Stimulated activated CD4-positive, alpha-beta T cell treated with anti-CD3 and anti-CD28 coated beads, Interleukin-1b, Interleukin-23, amount 100 ng/mL, for 4 hours (primary cell): Measurements from ENCODE around the gene FBXW10.
"Not testable (repeated sequence)": the region's sequence is repeated elsewhere in the genome, so short reads cannot be mapped to it uniquely, and the experiment has no call there.

Source experiments
- DNase-seq, 2 donors: peaks; one replicate each; pipeline ENCODE4 v3.0.0-alpha.2; 2020; ENCODE audit warnings: low read depth in 2 of 2

FBXW10 gene

DNA sequence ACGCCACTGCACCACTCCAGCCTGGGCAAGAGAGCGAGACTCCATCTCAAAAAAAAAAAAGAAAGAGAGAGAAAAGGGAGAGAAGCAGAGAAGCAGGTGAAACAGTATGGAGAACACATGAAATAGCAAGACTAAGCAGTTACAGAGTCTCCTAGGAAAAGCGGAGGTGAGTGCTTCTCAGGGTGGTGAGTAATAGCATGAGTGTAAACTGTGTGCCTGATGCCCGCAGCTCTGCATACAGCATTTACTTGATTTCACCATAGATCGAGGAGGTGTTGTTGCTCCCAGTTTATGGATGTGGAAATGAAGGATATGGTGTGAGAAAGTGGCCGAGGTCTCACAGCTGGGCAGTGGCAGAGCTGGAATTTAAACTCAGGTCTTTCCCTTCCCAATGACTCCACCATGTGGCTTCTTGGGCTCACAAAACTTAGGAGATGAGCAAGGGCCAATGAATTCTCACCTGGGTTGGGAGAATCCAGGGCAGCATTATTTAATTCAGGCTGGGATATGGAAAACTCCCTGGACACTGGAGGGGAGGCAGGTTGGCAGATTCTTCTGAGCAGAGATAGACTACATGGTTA is 10.1 kb downstream of the FBXW10 start:
- not testable (repeated sequence) for DNase-seq

DNA sequence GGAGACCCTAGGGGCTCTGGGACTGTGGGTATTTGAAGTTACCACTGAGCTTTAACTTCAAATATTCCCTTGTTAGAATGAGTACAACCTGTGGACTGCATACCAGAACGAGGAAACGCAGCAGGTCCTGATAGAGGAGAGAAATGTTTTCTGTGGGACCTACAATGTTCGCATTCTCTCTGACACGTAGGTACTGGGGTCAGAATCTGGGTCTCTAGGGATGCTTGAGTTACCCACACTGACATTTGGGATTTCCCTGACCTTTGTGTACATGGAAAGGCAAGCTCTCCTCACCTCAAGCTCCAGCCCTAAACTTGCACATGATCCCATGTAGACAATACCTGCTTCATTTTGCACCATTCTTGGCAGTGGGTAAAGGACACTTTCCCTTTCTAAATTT is 12.1 kb downstream of the FBXW10 start:
- not testable (repeated sequence) for DNase-seq

DNA sequence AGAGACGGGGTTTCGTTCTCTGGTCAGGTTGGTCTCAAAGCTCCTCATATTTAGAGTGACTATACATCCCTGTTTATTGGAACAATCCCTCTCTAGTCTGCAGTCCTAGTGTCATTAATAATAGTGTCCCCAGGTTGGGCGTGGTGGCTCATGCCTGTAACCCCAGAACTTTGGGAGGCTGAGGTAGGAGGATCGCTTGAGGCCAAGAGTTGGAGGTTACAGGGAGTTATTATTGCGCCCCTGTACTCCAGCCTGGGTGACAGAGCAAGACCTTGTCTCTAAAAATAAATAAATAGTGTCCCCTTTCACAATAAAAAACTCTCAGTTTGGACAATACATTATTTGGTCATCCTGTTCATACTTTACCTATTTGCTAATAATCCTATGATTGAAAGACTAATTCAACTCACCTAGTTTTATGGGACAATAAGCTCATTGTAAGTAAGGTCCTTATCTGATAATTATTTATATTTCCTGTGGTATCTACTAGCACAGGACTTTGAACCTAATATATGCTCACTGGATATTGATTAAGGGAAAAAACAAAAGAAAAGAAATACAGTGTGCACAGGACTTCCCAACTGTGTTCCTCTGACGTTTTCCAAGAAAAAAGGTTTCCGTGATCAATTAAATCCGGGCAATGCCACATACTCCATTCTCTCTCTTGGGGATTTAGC is 13.7 kb downstream of the FBXW10 start:
- not testable (repeated sequence) for DNase-seq

DNA sequence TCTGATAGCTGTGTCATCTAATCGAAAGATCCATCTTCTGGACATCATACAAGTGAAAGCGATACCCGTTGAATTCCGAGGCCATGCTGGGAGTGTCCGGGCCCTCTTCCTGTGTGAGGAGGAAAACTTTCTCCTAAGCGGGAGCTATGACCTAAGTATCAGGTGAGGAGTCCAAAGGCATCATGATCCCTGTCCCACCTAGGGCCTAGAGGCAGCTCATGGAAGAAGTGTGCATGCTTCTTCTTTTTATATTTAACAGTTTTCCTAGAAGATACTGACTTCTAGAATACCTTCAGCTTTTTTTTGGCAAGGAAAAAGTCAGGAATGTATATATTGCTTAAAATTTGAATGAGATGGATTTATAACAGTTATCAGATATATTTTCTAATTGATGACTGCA is 14.5 kb downstream of the FBXW10 start:
- DNase-seq = not testable (repeated sequence)

DNA sequence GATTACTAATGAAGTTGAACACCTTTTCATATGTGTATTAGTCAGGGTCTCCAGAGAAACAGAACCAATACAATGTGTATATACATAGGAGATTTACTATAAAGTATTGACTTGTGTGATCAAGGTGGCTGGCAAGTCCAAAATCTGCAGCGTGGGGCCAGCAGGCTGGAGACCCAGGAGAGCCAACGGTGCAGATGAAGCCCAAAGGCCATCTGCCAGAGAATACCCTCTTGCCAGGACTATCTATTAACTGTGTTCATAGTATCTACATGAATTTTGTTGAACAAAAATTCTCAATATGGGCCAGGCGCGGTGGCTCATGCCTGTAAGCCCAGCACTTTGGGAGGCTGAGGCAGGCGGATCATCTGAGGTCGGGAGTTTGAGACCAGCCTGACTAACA is 16.4 kb downstream of the FBXW10 start:
- not testable (repeated sequence) for DNase-seq

DNA sequence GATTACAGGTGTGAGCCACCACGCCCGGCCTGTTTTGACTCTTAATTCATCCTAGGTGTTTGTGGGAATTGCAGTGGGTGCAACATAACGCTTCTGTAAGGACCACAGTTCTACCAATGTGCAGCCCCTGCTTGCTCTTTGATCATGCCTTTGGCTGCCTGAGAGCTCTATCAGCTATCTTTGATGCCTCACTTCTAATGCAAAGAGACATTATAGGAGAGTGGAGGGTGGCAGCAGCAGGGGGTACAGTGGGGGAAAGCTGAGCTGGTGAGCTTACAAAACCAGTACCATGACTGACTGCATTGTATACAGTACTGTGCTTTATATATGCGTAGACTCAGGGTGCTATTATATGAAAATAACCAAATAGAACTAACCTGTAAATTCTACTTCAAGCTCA is 26.7 kb downstream of the FBXW10 start:
- DNase-seq = not testable (repeated sequence)

DNA sequence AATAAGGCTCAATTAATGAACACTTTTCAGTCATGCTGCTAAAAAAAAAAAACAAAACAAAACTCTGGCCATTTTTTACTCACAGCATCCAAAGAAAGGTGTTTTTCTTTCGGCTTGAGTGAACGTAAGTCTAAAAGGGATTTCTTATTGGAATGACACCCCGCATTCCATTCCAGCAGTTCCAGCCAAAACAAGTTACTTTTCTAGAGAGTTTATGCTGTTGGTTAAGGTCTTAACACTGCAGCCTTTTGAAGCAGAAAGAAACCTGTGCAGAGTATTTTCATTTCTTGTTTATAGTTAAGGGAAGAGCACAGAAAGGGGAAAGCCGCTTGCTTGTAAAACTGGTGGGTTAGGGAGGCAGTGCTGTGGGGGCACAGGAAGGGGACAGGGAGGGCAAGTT is 27.2 kb downstream of the FBXW10 start:
- not testable (repeated sequence) for DNase-seq

DNA sequence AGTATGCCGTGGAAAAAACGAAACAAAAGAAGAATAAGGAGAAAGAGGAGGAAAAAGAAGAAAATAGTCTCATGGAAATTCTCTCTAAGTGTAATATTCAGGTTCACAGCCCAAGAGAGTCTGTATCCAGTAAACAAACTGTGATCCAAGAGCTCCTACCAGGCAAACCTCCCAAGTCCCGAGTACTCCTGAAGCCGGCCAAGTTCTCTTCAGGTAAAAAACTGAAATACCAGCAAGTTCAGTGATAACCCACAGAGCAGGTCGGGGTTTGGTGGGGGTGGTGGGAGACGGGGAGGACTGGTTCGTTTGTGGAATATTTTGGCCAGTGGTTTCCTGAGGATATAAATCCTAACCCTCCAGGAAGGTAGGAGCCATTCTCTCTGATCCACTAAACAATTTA is 28.6 kb downstream of the FBXW10 start:
- DNase-seq = no peak

DNA sequence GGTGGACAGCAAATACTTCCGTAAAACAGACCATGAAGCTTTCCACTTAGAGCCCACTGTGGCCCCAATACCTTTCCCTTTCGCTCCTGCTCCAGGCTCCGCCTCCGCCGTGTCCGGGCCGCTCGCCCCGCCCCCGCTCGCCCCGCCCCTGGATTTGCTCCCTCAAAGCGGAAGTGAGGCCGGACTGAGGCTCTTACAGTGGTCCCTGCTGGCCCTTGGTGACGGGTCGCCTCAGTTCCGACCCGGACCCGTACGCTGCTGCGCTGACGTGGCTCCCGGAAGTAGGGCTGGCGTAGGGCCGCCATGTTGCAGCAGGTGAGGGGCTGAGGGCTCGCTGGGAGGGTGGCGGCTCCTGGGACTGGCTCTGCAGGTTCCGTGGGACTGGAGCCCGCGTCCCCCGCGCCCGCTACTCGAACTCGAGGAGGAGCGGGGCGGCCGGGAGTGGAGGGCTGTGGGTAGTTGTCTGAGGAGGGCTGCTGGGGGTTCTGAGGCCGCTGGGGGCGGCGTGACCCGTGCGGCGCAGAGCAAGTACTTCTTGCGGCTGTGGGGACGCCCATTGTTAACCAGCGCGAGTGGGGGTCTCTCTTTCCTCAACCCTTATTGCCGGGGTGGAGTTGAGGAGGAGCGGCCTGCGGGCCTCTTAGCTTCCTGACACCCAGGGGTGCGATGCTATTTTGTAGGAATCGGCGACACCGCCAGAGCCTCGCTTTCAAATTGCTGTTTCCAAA is 37.3 kb downstream of the FBXW10 start, which contains the start of gene TVP23B:
TVP23B (plus strand) TSS at position 193 of the 728 bp plus-strand sequence; CDS start at position 304, 111 bp downstream.
- DNase-seq = peak; percentile 92 to 97

DNA sequence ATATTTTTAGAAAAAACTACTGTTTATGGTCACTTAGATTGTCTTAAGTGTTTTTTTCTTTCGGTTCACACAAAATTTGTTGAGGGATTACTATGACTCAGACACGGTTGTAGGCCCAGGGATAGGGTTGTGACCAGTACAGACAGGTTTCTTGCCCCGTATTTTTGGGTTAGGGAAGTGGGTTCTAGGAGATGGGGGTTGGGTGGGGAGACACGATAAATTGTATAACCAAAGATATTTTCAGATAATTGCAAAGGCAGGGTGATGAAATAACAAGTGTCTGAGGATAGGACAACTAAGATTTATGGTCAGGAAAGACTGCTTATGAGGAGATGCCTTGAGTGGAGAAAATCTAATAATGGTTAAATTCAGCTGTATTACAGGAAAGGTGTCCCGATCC is 38.0 kb downstream of the FBXW10 start:
- DNase-seq = not testable (repeated sequence)

DNA sequence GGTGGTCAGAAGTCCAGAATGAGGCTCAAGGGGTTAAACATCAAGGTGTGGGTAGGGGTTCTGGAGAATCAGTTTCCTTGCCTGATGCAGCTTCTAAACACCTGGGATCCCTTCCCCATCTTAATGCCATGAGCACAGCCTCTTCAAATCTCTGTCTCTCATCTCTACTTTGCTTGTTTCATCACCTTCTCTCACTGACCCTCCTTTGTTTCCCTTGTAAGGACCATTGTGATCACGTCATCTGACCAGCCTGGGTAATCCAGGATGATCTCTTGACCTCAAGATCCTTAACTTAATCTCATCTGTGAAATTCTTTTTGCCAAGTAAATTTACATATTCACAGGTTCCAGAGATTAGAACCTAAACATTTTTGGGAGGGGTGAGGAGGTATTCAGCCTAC is 42.1 kb downstream of the FBXW10 start:
- DNase-seq = not testable (repeated sequence)

DNA sequence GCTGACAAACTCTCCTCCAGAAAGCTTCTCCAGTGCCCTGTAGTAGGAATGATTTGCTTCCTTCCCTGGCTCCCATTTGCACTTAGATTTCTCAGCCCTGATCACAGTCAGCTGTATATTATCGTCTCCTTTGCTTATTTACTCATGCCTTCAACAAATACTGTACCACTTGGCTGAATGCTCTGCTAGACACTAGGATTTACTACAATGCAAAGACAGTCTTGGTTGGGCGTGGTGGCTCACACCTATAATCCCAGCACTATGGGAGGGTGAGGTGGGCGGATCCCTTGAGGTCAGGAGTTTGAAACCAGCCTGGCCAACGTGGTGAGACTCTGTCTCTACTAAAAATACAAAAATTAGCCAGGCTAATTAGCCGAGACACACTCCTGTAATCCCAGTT is 43.0 kb downstream of the FBXW10 start:
- DNase-seq = not testable (repeated sequence)

DNA sequence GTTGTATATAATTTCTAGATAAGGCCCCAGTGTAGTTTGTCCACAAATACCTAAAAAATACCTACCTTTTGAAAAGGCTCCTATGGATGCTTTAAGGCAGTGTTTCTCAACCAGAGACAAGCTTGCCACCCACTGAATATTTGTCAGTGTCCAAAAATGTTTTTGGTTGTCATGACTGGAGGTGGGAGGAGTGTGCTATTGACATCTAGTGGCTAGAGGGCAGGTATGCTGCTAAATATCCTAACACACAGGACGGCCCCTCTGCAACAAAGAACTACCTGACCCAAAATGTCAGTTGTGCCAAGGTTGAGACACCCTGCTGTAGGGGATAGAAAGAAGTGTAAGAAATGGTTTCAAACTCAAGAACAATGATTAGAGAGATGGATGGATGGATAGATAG is 47.5 kb downstream of the FBXW10 start:
- DNase-seq = not testable (repeated sequence)

DNA sequence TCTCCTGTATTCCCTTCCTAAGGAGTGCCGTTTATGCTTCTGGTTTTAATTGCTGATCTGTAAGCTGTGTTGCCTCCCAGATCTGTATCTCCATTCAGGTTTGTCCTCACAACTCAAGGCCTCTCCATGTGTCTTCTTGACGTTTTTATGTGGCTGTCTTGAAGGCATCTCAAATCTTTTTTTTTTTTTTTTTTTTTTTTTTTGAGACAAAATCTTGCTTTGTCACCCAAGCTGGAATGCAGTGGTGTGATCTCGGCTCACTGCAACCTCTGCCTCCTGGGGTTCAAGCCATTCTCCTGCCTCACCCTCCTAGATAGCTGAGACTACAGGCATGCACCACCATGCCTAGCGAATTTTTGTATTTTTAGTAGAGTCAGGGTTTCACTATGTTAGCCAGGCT is 51.0 kb downstream of the FBXW10 start:
- not testable (repeated sequence) for DNase-seq

DNA sequence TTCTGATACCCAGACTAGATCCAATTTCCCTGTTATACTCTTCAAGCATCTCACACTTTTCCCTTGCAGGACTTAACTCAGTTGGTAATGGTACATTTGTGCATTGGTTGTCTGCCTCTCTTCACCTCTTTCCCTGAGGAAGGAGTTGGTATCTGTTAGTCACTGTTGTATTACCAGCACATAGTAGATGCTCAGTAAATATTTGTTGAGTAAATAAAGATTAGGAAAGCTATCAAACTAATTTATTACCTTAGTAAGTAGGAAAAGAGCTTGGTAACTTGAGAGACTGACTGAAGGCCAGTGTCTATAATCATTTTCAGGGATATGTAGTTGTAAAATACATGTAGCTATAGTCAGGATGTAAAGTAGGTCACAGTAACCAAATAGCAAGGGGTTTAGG is 53.0 kb downstream of the FBXW10 start:
- not testable (repeated sequence) for DNase-seq

DNA sequence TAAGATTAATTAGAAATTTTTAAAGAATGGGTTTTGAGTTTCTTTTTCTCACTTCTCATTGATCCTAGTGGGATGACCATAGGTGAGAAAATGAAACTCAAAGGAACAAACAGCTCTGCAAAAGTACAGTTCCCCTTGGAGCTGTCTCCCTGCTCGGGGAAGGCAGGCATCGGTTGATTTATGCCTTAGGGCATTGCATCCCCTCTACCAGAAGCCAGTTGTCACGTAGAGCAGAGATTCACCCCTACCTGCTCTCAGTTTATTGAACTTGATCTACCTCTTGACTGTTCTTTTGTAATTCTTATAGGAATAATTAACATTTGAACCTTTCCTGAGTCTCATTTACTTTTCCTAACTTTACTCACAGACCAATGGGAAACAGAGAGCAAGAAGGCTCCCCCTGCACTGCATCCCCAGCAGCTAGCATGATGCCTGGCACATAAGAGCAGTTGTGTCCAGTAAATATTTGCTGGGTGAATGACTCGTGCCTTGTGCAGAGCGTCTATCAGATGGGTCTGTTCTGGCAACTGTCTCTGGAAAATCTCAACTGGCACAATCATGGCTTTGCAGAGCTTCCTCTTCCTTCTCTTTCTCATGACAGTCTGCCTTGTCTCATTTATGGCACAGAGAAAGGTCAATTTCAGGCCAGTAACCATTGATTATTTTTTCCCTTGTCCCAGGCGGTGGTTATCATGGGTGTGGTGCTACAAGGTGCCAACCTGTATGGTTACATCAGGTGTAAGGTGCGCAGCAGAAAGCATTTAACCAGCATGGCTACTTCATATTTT is 59.8 kb downstream of the FBXW10 start:
- not testable (repeated sequence) for DNase-seq

DNA sequence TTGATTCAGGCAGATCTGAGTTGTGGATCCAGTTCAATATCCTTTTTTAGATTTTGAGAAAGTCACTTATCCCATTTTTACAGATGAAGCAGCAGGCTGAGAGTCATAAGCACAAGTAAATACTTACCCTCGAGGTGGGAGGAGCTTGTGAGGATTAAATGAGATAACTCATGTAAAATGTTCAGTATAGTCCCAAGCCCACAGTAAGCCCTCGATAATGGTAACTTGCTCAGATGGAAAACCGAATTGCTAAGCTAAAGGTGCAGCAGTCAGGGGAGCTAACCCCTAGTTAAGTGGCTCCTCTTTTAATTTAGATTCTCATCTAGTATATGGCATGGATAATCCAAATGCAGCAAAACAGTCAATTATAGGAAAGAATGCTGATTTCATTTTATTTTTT is 72.1 kb downstream of the FBXW10 start:
- not testable (repeated sequence) for DNase-seq

DNA sequence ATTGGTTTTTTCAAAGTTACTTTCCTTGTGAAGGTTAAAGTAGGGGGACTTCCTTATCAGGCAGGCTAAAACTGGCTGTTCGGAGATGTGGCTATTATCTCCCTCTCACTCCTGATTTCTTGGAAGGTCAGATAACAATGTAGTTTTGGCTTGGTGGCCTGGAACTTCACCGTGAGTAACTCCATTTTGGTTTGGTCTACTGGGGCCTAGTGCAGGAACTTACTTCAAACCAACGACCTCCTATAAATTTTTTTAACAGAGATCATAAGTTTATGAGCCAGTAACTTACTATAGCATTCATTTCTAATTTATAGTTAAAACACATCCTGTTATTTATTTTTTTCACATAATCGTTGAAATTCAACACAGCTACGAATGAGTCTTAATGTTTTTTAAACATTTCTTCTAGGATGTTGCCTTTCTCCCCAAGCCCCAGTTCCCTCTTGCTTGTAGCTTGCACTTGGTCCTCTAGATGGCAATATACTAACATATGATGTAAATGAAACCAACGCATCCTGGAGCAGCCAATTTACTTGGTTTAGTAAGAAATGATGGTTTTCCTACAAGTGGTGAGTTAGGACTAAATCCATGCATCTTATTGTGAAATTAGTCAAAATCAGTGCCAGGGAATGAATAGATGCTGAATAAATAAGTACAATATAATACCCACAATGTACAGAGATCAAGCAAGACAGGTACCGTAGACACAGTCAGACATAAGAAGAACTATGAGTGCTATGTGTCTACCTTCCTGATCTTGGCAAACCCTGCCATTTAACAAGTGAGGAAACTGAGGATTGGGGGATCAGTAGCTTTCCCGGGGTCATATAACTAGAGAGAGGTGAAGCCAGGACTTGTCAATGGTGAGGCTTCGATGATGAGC is 72.9 kb downstream of the FBXW10 start:
- DNase-seq = peak in 1 of 2 donors; percentile 35

DNA sequence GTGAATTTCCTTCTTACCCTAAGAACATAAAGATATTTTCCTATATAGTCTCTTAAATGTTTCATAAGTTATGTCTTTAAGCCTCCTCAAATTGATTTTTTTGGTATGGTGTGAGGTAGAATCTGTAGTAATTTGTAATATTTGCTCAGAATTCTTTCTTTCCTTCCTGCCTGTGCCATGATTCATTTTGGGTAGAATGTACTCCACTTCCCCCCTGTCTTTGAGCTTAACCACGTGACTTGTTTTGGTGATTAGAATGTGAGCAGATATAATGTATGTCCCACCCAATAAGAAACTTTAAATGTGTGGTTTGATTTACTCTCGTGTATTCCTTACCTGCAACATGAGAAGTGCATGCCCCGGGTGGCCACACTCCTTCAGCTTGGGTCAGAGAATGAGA is 77.6 kb downstream of the FBXW10 start:
- DNase-seq = not testable (repeated sequence)

DNA sequence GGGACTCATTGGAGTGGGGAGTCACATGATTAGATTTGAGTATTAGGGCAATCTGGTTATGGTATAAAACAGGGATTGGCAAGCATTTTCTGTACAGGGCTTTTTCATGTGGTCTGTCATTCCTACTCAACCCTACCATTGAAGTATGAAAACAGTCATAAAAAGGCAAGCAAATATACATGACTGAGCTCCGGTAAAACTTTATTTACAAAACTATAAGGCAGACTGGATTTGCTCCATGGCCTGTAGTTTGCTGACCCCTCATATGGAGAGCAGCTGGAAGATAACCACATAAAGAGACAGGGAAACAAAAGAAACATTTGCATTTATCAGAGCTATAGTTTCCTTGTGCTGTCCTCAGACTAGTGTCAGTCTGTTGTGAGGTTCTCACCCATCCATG is 83.8 kb downstream of the FBXW10 start:
- not testable (repeated sequence) for DNase-seq
